ENCODE data around the gene PATJ. TPM values are rescaled to one million over a fixed set of nuclear protein-coding genes. Genes with fewer than 3 reads are reported as not detected.
"Not testable (repeated sequence)": the region's sequence is repeated elsewhere in the genome, so short reads cannot be mapped to it uniquely, and the experiment has no call there.

The PATJ gene
- total and polyA plus RNA-seq, 2 experiments from 2014 or later = 20.0 to 44.8 TPM

- no peak overlapping the region for H3K4me2 ChIP-seq
- H3K4me1 ChIP-seq (ENCODE audit: insufficient read depth) = peaks cover 13% of the 10 kb centered on the region
- H3K9me2 ChIP-seq (replicated peaks; ENCODE audit: insufficient read depth) = no peaks in the 10 kb centered on the region
- H3K27me3 ChIP-seq = no peaks in the 10 kb centered on the region
- H3K4me3 ChIP-seq = no peak overlapping the region
- WGBS (ENCODE audit: low lambda C conversion rate, missing lambda C conversion rate) = 79% methylated on average over 14 of the region's 14 CpGs
- no peak for TF ChIP-seq EZH2phosphoT487 (IDR thresholded peaks at IDR 0.05; ENCODE audit: low read depth, severe bottlenecking, unreplicated experiment)
- no peak for TF ChIP-seq EZH2 (IDR thresholded peaks at IDR 0.05; ENCODE audit: borderline replicate concordance)
- no peak for TF ChIP-seq CTCF (IDR thresholded peaks at IDR 0.05; ENCODE audit: poor library complexity)
- no peak overlapping the region for H3K27ac ChIP-seq
- no peak overlapping the region for H2AFZ ChIP-seq
- H4K20me1 ChIP-seq (ENCODE audit: insufficient read depth, poor library complexity, severe bottlenecking) = no peaks in the 10 kb centered on the region
- no peaks in the 10 kb centered on the region for H3K79me2 ChIP-seq
- no peaks in the 10 kb centered on the region for H3K9me3 ChIP-seq (ENCODE audit: low read depth)
- no peaks in the 10 kb centered on the region for H3K36me3 ChIP-seq (replicated peaks; ENCODE audit: insufficient read depth, low read depth)
- DNase-seq (ENCODE audit: low spot score) = no peak
These were observed 434.5 kb downstream of the PATJ start for GRCh38 chr1:62176597-62177312.

DNA sequence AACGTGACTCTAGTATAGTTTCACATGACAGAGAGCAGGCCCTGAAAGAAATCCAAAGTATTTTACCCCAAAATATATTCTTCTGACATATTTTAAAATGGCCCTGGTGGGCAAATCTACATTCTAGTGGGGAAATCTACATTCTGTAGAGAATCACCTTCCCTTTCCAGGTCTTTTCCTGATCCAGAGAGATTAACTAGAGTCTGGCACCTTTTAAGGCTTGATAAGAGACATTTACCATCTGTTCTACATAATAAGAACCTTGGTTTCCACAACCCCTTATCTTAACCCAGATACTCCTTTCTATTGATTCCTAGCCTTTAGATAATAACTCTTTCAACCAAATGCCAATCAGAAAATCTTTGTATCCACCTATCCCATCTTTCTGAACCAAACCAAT is 435.3 kb downstream of the PATJ start:
- no peak for DNase-seq (ENCODE audit: low spot score)
- Histone ChIP-seq H3K9me3 (ENCODE audit: low read depth) (no peaks in the 10 kb centered on the region), H3K4me1 (ENCODE audit: insufficient read depth) (peaks cover 13% of the 10 kb centered on the region), H3K79me2 (no peaks in the 10 kb centered on the region), H3K36me3 (replicated peaks; ENCODE audit: insufficient read depth, low read depth) (no peaks in the 10 kb centered on the region), H3K27ac (no peak overlapping the region), H3K4me2 (no peak overlapping the region), H4K20me1 (ENCODE audit: insufficient read depth, poor library complexity, severe bottlenecking) (no peaks in the 10 kb centered on the region), H3K9me2 (replicated peaks; ENCODE audit: insufficient read depth) (no peaks in the 10 kb centered on the region), H3K4me3 (no peak overlapping the region), H2AFZ (no peak overlapping the region), H3K27me3 (no peaks in the 10 kb centered on the region)
- TF ChIP-seq EZH2phosphoT487 (IDR thresholded peaks at IDR 0.05; ENCODE audit: low read depth, severe bottlenecking, unreplicated experiment) (no peak), EZH2 (IDR thresholded peaks at IDR 0.05; ENCODE audit: borderline replicate concordance) (no peak), CTCF (IDR thresholded peaks at IDR 0.05; ENCODE audit: poor library complexity) (no peak)
- 38% methylated on average over 1 of the region's 1 CpG for WGBS (ENCODE audit: low lambda C conversion rate, missing lambda C conversion rate)

GRCh38 chr1:62178372-62178771 is 436.1 kb downstream of the PATJ start:
- WGBS (ENCODE audit: low lambda C conversion rate, missing lambda C conversion rate) = 78% methylated on average over 7 of the region's 7 CpGs
- no peaks in the 10 kb centered on the region for H3K79me2 ChIP-seq

DNA sequence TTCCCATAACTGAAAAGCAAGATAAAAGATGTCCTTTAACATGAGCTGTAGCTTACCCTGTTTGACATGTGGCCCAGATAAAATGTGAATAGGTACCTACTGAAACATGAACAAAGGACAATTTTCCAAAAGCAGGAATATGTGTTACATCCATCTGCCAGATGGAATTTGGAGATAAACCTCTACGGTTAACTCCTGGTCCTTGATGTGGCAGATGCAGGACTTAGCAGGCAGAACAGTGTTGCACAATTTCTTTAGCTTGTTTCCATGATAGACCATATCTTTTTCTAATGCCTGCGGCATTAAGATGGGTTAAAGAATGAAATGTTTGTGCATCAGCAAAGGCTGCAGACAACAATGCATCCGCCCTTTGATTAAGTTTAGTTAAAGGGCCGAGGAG is 437.8 kb downstream of the PATJ start:
- H4K20me1 ChIP-seq (ENCODE audit: insufficient read depth, poor library complexity, severe bottlenecking); H3K9me3 ChIP-seq (ENCODE audit: low read depth); H3K4me3 ChIP-seq; H3K27ac ChIP-seq; H3K9me2 ChIP-seq (replicated peaks; ENCODE audit: insufficient read depth); H3K79me2 ChIP-seq; DNase-seq (ENCODE audit: low spot score); H2AFZ ChIP-seq; H3K36me3 ChIP-seq (replicated peaks; ENCODE audit: insufficient read depth, low read depth); H3K4me2 ChIP-seq; H3K27me3 ChIP-seq: not testable (repeated sequence)
- H3K4me1 ChIP-seq (ENCODE audit: insufficient read depth) = peaks cover 13% of the 10 kb centered on the region
- WGBS (ENCODE audit: low lambda C conversion rate, missing lambda C conversion rate) = 53% methylated on average over 4 of the region's 4 CpGs

More at GRCh38 chr1:62178372-62178771, 436.1 kb downstream of the PATJ start:
- peaks cover 13% of the 10 kb centered on the region for H3K4me1 ChIP-seq (ENCODE audit: insufficient read depth)
- no peaks in the 10 kb centered on the region for H3K27me3 ChIP-seq
- no peak for TF ChIP-seq EZH2 (IDR thresholded peaks at IDR 0.05; ENCODE audit: borderline replicate concordance)
- no peak for TF ChIP-seq EZH2phosphoT487 (IDR thresholded peaks at IDR 0.05; ENCODE audit: low read depth, severe bottlenecking, unreplicated experiment)
- TF ChIP-seq CTCF (IDR thresholded peaks at IDR 0.05; ENCODE audit: poor library complexity) = no peak
- no peaks in the 10 kb centered on the region for H3K9me3 ChIP-seq (ENCODE audit: low read depth)
- H3K4me2 ChIP-seq = no peak overlapping the region
- no peaks in the 10 kb centered on the region for H3K9me2 ChIP-seq (replicated peaks; ENCODE audit: insufficient read depth)
- DNase-seq (ENCODE audit: low spot score) = no peak
- no peak overlapping the region for H3K4me3 ChIP-seq
- H4K20me1 ChIP-seq (ENCODE audit: insufficient read depth, poor library complexity, severe bottlenecking) = no peaks in the 10 kb centered on the region
- H3K27ac ChIP-seq = no peak overlapping the region
- H3K36me3 ChIP-seq (replicated peaks; ENCODE audit: insufficient read depth, low read depth) = no peaks in the 10 kb centered on the region
- H2AFZ ChIP-seq = no peak overlapping the region

Data from hepatocyte (in vitro differentiated cells).